ENCODE measurements around the gene PRDM11. TPM values are rescaled to one million over a fixed set of nuclear protein-coding genes. Genes with fewer than 3 reads are reported as not detected.

The PRDM11 gene
- total RNA-seq, 1 experiment from 2014 or later, result 4.0 TPM

GRCh38 chr11:45225961-45226871 is 79.8 kb downstream of the PRDM11 start:
- Mint-ChIP-seq H3K4me1 (ENCODE audit: insufficient read depth, unreplicated experiment) (no peaks in the 10 kb centered on the region), H3K36me3 (ENCODE audit: insufficient read depth, unreplicated experiment) (no peaks in the 10 kb centered on the region)
- CTCF ChIA-PET, result interaction anchor here (0.8 to 1.1 kb wide), 2 partner anchors 13 to 115 kb away, joined by 3 to 4 read pairs; no protein-coding TSS in a partner anchor

GRCh38 chr11:45226901-45227300 is 80.5 kb downstream of the PRDM11 start:
- Mint-ChIP-seq H3K36me3 (ENCODE audit: insufficient read depth, unreplicated experiment) (no peaks in the 10 kb centered on the region), H3K9me3 (ENCODE audit: unreplicated experiment) (no peaks in the 10 kb centered on the region), H3K27me3 (ENCODE audit: insufficient read depth, unreplicated experiment) (no peaks in the 10 kb centered on the region), H3K4me3 (ENCODE audit: unreplicated experiment) (no peak overlapping the region), H3K27ac (ENCODE audit: low read depth, unreplicated experiment) (no peak overlapping the region), H3K4me1 (ENCODE audit: insufficient read depth, unreplicated experiment) (no peaks in the 10 kb centered on the region)
- POLR2A ChIA-PET, result interaction anchor here (1.0 to 1.1 kb wide), 2 partner anchors 12 to 21 kb away, joined by 3 read pairs; no protein-coding TSS in a partner anchor
- intact Hi-C loops (cut with micrococcal nuclease), result no loop called here
- no peak for TF ChIP-seq CTCF (IDR thresholded peaks at IDR 0.05; ENCODE audit: unreplicated experiment)
- DNase-seq (ENCODE audit: unreplicated experiment), result no peak
- no TSS peak for BruUV-seq (replicated peaks)
- CTCF ChIA-PET, result interaction anchor here (0.7 to 1.1 kb wide), 4 partner anchors 12 to 122 kb away, joined by 3 to 4 read pairs (median 4); no protein-coding TSS in a partner anchor

More at GRCh38 chr11:45225961-45226871, 79.8 kb downstream of the PRDM11 start:
- no peak for TF ChIP-seq CTCF (IDR thresholded peaks at IDR 0.05; ENCODE audit: unreplicated experiment)
- intact Hi-C loops (cut with micrococcal nuclease), result no loop called here
- Mint-ChIP-seq H3K27me3 (ENCODE audit: insufficient read depth, unreplicated experiment) (no peaks in the 10 kb centered on the region), H3K4me3 (ENCODE audit: unreplicated experiment) (no peak overlapping the region), H3K27ac (ENCODE audit: low read depth, unreplicated experiment) (no peak overlapping the region), H3K9me3 (ENCODE audit: unreplicated experiment) (no peaks in the 10 kb centered on the region)
- BruUV-seq (replicated peaks), result no TSS peak
- POLR2A ChIA-PET, result interaction anchor here (1.0 to 1.1 kb wide), 2 partner anchors 12 to 21 kb away, joined by 3 read pairs; no protein-coding TSS in a partner anchor
- no peak for DNase-seq (ENCODE audit: unreplicated experiment)

GRCh38 chr11:45227836-45228235 is 81.4 kb downstream of the PRDM11 start:
- no peaks in the 10 kb centered on the region for H3K27me3 Mint-ChIP-seq (ENCODE audit: insufficient read depth, unreplicated experiment)
- no peaks in the 10 kb centered on the region for H3K9me3 Mint-ChIP-seq (ENCODE audit: unreplicated experiment)
- ChIA-PET CTCF (interaction anchor here (1.1 to 1.2 kb wide), 3 partner anchors 105 to 123 kb away, joined by 3 to 6 read pairs (median 4); no protein-coding TSS in a partner anchor), POLR2A (interaction anchor here (0.5 kb wide), 1 partner anchor 36 kb away, joined by 3 read pairs; no protein-coding TSS in a partner anchor)
- intact Hi-C loops (cut with micrococcal nuclease), result no loop called here
- no TSS peak for BruUV-seq (replicated peaks)
- H3K4me1 Mint-ChIP-seq (ENCODE audit: insufficient read depth, unreplicated experiment), result no peaks in the 10 kb centered on the region
- no peak for DNase-seq (ENCODE audit: unreplicated experiment)
- no peak overlapping the region for H3K27ac Mint-ChIP-seq (ENCODE audit: low read depth, unreplicated experiment)
- no peak overlapping the region for H3K4me3 Mint-ChIP-seq (ENCODE audit: unreplicated experiment)
- H3K36me3 Mint-ChIP-seq (ENCODE audit: insufficient read depth, unreplicated experiment), result no peaks in the 10 kb centered on the region
- TF ChIP-seq CTCF (IDR thresholded peaks at IDR 0.05; ENCODE audit: unreplicated experiment), result no peak

GRCh38 chr11:45229401-45230020 is 83.1 kb downstream of the PRDM11 start:
- Mint-ChIP-seq H3K4me1 (ENCODE audit: insufficient read depth, unreplicated experiment) (no peaks in the 10 kb centered on the region), H3K36me3 (ENCODE audit: insufficient read depth, unreplicated experiment) (no peaks in the 10 kb centered on the region), H3K4me3 (ENCODE audit: unreplicated experiment) (no peak overlapping the region), H3K27ac (ENCODE audit: low read depth, unreplicated experiment) (no peak overlapping the region), H3K9me3 (ENCODE audit: unreplicated experiment) (no peaks in the 10 kb centered on the region), H3K27me3 (ENCODE audit: insufficient read depth, unreplicated experiment) (no peaks in the 10 kb centered on the region)
- CTCF ChIA-PET, result interaction anchor here (0.6 to 1.1 kb wide), 2 partner anchors 8 to 126 kb away, joined by 4 read pairs; no protein-coding TSS in a partner anchor
- POLR2A ChIA-PET, result no interaction called here
- BruUV-seq (replicated peaks), result no TSS peak
- no peak for DNase-seq (ENCODE audit: unreplicated experiment)
- intact Hi-C loops (cut with micrococcal nuclease), result no loop called here
- no peak for TF ChIP-seq CTCF (IDR thresholded peaks at IDR 0.05; ENCODE audit: unreplicated experiment)

Data from MCF 10A (cell line).